Neuron (in vitro differentiated cells): ENCODE measurements around the gene AZGP1.
A peak's percentile ranks its signal among the peaks of the same experiment; 100 is the strongest.
"Not testable (repeated sequence)": the region's sequence is repeated elsewhere in the genome, so short reads cannot be mapped to it uniquely, and the experiment has no call there.

Experiments used
- H2AFZ ChIP-seq: one replicate; pipeline ENCODE4 v1.6.1; 2013; ENCODE audit warnings: low read depth, mild to moderate bottlenecking, inconsistent platforms, low read length, moderate library complexity
- H3K27me3 ChIP-seq: one replicate; pipeline ENCODE4 v1.6.1; 2013; ENCODE audit warnings: low read length; ENCODE audit not compliant: insufficient read depth
- H3K36me3 ChIP-seq: one replicate; pipeline ENCODE4 v1.6.1; 2013; ENCODE audit warnings: low read length; ENCODE audit not compliant: insufficient read depth
- H3K4me1 ChIP-seq: one replicate; pipeline ENCODE4 v1.6.1; 2013; ENCODE audit warnings: low read length; ENCODE audit not compliant: insufficient read depth
- H3K4me3 ChIP-seq: 2 replicates; pipeline ENCODE4 v1.5.1; 2013; ENCODE audit warnings: mild to moderate bottlenecking, low read length, moderate library complexity
- H3K9me3 ChIP-seq: one replicate; pipeline ENCODE4 v1.6.1; 2013; ENCODE audit warnings: low read length

Gene AZGP1

DNA sequence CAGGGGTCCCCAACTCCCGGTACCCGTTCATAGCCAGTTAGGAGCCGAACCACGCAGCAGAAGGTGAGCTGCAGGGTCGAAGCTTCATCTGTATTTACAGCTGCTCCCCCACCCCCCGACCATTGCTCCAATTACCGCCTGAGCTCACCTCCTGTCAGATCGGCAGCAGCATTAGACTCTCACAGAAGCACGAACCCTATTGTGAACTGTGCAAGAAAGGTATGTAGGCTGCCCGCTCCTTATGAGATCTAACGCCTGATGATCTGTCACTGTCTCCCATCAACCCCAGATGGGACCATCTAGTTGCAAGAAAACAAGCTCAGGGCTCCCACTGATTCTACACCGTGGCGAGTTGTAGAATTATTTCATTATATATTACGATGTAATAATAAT, 14.6 kb upstream of the AZGP1 start:
- Histone ChIP-seq H3K4me1 (no peaks in the 10 kb centered on the region), H3K4me3 (peak overlapping the region; percentile 33), H3K27me3 (peaks cover 5% of the 10 kb centered on the region)

DNA sequence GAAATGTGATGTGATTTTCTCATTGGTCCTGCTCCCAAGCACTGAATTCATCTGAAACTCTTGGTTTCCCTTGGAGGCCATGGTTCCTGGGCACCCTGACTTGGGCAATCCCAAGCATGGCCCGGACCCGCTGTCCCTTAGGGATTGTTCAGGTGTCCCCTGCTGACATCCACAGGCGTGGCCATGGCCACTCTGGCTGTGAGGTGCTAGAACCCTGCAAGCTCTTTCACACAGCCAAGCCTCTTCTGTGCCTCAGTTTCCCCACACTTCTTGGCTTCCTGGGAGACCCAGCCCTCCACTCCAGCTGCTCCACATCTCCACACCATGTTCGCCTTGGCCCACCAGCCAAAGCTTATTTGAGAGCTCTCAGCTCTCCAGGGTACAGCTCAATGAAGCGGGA, 12.0 kb upstream of the AZGP1 start:
- no peak overlapping the region for H2AFZ ChIP-seq
- H3K4me3 ChIP-seq: no peak overlapping the region
- no peaks in the 10 kb centered on the region for H3K36me3 ChIP-seq
- H3K4me1 ChIP-seq: no peaks in the 10 kb centered on the region
- H3K9me3 ChIP-seq: no peaks in the 10 kb centered on the region
- peaks cover 8% of the 10 kb centered on the region for H3K27me3 ChIP-seq

More for the DNA sequence above, 14.6 kb upstream of the AZGP1 start:
- H3K9me3 ChIP-seq: no peaks in the 10 kb centered on the region
- H2AFZ ChIP-seq: peak overlapping the region; percentile 2
- no peaks in the 10 kb centered on the region for H3K36me3 ChIP-seq

DNA sequence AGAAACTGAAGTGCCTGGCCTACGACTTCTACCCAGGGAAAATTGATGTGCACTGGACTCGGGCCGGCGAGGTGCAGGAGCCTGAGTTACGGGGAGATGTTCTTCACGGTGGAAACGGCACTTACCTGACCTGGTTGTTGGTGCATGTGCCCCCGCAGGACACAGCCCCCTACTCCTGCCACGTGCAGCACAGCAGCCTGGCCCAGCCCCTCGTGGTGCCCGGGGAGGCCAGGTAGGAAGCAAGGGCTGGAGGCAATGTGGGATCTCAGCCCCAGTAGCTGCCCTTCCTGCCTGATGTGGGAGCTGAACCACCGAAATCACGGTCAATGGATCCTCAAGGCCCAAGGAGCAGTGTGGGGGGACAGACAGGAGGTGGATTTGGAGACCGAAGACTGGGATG, 11.5 kb upstream of the AZGP1 start:
- not testable (repeated sequence) for H3K4me3 ChIP-seq, H3K36me3 ChIP-seq, H3K4me1 ChIP-seq, H3K9me3 ChIP-seq, H2AFZ ChIP-seq, H3K27me3 ChIP-seq

DNA sequence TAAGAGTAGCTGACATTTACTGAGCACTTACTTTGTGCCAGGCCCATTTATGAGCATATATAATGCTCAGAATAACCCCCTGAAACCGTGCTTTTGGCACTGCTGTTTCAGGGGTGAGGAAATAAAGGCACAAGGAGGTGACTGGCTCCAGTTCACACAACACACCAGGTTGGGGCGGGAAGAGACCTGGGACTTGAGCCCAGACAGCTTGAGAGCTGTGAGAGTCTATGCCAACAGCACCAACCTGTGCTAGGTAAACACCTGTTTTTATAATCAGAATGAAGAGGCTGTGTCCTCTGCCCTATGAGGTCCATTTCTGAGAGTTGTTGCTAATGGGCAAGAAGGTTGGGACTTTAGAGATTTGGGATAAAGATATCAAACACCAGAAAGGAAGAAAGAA, 8.8 kb upstream of the AZGP1 start:
- no peak overlapping the region for H2AFZ ChIP-seq
- H3K9me3 ChIP-seq: no peaks in the 10 kb centered on the region
- no peaks in the 10 kb centered on the region for H3K36me3 ChIP-seq
- H3K4me1 ChIP-seq: no peaks in the 10 kb centered on the region
- H3K4me3 ChIP-seq: no peak overlapping the region
- H3K27me3 ChIP-seq: peaks cover 8% of the 10 kb centered on the region

DNA sequence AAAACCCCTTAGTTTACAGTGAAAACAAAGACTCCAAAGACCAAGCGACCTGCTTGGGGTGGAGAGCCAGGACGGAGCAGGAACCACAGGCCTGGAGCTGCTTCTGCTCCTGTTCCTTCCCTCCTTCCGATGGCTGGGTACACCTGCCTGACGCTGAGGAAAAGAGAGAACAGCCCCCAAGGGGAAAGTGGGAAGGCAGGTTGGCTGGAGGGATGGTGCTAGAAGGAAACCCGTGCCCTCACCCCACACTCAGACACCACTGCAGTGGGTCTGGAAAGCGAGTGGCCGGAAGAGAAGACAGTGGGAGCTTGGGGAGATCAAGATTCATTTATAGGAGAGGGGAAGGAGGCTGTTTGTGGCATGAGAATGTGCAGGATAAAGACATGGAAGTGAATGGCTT, 5.2 kb upstream of the AZGP1 start:
- H3K36me3 ChIP-seq, H3K4me1 ChIP-seq, H3K27me3 ChIP-seq, H3K9me3 ChIP-seq, H2AFZ ChIP-seq, H3K4me3 ChIP-seq: not testable (repeated sequence)

DNA sequence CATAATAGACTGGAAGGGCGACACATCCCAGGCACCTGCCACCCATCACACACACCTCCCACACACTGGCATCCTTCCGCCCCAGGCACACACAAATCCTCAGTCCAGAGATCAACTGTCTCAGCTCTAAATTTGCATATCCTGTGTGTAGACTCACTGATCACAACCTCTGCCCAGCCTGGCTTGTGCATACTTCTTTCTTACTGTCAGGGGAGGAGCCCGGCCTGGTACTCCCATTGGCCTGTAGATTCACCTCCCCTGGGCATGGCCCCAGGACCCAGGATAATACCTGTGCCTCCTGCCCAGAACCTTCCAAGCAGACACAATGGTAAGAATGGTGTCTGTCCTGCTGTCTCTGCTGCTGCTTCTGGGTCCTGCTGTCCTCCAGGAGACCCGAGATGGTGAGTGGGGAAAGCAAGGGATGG, 4.6 kb upstream of the AZGP1 start:
- H3K9me3 ChIP-seq: not testable (repeated sequence)

DNA sequence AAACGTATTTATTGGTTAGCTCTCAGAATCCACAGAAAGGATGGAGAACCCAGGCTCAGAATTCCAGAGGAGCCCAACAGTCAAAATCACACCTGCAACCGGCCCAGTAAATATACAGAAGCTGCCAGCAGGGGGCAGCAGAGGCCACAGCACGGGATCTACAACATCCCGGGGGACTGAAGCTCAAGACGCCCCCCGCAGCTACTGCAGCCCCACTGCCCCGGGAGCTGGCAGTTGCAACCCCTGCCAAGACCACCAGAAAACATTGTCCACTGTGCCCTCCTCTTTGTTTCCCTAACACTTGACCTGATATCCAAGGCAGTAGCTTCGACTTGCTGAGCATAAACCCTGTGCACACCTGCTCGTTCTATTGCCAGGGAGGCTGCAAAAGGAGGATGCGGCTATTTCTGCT, 4.0 kb upstream of the AZGP1 start:
- not testable (repeated sequence) for H2AFZ ChIP-seq, H3K36me3 ChIP-seq, H3K4me3 ChIP-seq

More for the DNA sequence above, 4.6 kb upstream of the AZGP1 start:
- H2AFZ ChIP-seq, H3K36me3 ChIP-seq, H3K27me3 ChIP-seq, H3K4me3 ChIP-seq, H3K4me1 ChIP-seq: not testable (repeated sequence)

DNA sequence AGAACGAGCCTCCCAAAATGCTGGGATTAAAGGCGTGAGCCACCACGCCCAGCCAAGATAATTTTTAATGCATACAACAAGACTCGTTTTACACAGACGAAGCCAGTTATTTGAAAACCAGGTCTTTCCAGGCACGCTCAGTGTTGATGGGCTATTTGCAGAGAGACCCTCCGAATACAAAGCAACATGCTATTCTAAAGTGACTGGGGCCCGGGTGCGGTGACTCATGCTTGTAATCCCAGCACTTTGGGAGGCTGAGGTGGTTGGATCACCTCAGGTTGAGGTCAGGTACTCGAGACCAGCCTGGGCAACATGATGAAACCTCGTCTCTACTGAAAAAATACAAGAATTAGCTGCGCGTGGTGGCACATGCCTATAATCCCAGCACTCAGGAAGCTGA, 795 bp upstream of the AZGP1 start:
- H3K36me3 ChIP-seq: no peaks in the 10 kb centered on the region
- no peaks in the 10 kb centered on the region for H3K27me3 ChIP-seq
- H3K4me3 ChIP-seq: no peak overlapping the region
- H3K9me3 ChIP-seq: no peaks in the 10 kb centered on the region
- no peak overlapping the region for H2AFZ ChIP-seq
- H3K4me1 ChIP-seq: no peaks in the 10 kb centered on the region

More for the DNA sequence above, 4.0 kb upstream of the AZGP1 start:
- not testable (repeated sequence) for H3K4me1 ChIP-seq, H3K9me3 ChIP-seq, H3K27me3 ChIP-seq

DNA sequence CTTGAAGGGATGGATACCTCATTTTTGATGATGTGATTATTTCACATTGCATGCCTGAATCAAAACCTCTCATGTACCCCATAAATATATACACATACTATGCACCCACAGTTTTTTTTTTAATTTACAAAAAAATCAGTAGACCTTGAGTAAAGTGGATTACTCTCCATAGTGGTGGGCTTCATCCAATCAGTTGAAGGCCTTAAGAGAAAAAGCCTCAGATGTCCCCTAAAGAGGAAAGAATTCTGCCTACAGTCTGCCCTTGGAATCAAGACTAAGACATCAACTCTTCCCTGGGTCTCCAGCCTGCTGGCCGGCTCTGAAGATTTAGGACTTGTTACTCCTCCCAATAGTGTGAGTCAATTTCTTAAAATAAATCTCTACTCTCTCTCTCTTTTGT, 1.1 kb downstream of the AZGP1 start:
- H3K9me3 ChIP-seq: no peaks in the 10 kb centered on the region
- H3K4me1 ChIP-seq: no peaks in the 10 kb centered on the region
- no peak overlapping the region for H2AFZ ChIP-seq
- no peaks in the 10 kb centered on the region for H3K27me3 ChIP-seq
- no peaks in the 10 kb centered on the region for H3K36me3 ChIP-seq
- H3K4me3 ChIP-seq: no peak overlapping the region

DNA sequence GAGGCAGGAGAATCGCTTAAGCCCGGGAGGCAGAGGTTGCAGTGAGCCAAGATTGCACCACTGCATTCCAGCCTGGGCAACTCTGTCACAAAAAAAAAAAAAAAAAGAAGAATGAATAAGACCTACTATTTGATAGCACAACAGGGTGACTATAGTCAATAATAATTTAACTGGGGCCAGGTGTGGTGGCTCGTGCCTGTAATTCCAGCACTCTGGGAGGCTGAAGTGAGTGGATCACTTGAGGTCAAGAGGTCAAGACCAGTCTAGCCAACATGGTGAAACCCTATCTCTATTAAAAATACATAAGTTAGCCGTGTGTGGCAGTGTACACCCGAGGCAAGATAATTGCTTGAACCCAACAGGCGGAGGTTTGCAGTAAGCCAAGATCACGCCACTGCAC, 2.0 kb downstream of the AZGP1 start:
- not testable (repeated sequence) for H2AFZ ChIP-seq, H3K4me3 ChIP-seq, H3K9me3 ChIP-seq, H3K4me1 ChIP-seq, H3K36me3 ChIP-seq, H3K27me3 ChIP-seq

DNA sequence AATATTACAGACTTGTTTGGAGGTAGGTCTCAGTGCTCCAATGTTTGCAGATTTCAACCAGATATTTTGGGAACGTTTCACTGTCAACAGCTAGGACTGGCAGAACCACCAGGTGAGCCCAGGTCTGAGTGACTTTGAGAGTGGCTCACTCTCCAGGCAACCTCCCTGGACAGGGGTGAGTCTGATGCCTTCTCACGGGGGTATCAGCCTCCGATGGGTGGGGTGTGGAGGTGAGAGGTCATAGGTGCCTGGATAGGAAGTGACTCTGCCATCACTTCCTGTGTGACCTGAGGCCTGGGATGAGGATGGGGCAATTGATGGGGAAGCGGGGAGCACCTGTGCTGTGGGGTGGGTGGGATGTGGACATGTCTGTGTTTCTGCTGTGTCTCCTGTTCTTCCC, 4.6 kb downstream of the AZGP1 start:
- H3K27me3 ChIP-seq: peaks cover 4% of the 10 kb centered on the region
- no peaks in the 10 kb centered on the region for H3K9me3 ChIP-seq
- H3K36me3 ChIP-seq: no peaks in the 10 kb centered on the region
- no peak overlapping the region for H2AFZ ChIP-seq
- H3K4me3 ChIP-seq: no peak overlapping the region
- no peaks in the 10 kb centered on the region for H3K4me1 ChIP-seq

DNA sequence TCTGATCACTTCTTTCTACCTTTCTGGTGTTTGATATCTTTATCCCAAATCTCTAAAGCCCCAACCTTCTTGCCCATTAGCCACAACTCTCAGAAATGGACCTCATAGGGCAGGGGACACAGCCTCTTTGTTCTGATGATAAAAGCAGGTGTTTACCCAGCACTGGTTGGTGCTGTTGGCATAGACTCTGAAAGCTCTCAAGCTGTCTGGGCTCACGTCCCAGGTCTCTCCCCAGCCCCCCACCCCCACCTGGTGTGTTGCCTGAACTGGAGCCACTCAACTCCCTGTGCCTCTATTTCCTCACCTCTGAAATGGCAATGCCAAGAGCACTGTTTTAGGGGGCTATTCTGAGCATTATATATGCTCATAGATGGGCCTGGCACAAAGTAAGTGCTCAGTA, 6.0 kb downstream of the AZGP1 start:
- not testable (repeated sequence) for H3K4me3 ChIP-seq, H3K36me3 ChIP-seq, H2AFZ ChIP-seq, H3K9me3 ChIP-seq, H3K4me1 ChIP-seq, H3K27me3 ChIP-seq

DNA sequence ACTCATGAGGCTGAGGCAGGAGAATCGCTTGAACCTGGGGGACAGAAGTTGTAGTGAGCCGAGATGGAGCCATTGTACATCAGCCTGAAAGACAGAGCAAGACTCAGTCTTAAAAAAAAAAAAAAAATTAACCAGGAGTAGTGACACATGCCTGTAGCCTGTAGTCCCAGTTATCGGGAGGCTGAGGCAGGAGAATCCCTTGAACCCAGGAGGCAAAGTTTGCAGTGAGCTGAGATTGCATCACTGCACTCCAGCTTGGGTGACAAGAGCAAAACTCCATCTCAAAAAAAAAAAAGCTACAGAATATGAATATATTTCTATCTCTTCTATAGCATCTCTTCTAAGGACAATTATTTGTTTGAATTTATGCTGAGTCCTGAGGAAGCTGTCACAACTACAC, 6.5 kb downstream of the AZGP1 start:
- Histone ChIP-seq H3K9me3 (no peaks in the 10 kb centered on the region), H3K36me3 (no peaks in the 10 kb centered on the region), H3K4me1 (no peaks in the 10 kb centered on the region), H2AFZ (no peak overlapping the region), H3K4me3 (no peak overlapping the region), H3K27me3 (peaks cover 4% of the 10 kb centered on the region)

DNA sequence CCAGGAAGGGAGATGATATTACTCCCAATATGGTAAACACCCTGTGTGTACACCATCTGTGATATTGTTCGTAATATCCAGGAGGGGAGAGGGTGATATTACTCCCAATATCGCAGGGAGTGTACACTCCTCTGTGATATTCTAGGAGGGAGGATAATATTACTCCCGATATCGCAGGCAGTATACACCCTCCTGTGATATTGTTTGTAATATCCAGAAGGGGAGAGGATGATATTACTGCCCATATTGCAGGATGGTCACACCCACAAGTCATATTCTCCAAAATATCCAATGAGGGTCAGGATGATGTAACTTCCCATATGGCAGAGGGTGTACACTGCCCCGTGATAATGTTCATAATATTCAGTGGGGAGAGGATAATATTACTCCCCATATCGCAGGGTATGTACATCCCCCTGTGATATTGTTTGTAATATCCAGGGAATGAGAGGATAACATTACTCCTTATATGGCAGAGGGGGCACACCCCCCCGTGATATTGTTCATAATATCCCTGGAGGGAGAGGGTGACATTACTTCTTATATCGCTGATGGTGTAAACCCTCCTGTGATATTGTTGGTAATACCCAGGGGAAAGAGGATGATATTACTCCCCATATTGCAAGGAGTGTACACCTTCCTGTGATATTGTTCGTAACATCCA, 17.1 kb downstream of the AZGP1 start:
- peaks cover 5% of the 10 kb centered on the region for H3K27me3 ChIP-seq
- no peaks in the 10 kb centered on the region for H3K4me1 ChIP-seq
- no peak overlapping the region for H2AFZ ChIP-seq
- no peaks in the 10 kb centered on the region for H3K36me3 ChIP-seq
- H3K4me3 ChIP-seq: no peak overlapping the region
- no peaks in the 10 kb centered on the region for H3K9me3 ChIP-seq
